Suppressor macrophage treated with lipopolysaccharide for 4 hours (primary cell): Measurements from ENCODE around the gene DCC.
A peak's percentile ranks its signal among the peaks of the same experiment; 100 is the strongest.

Experiments used
- DNase-seq: peaks from one replicate; pipeline ENCODE4 v3.0.0-alpha.2; 2020

DCC gene

DNA sequence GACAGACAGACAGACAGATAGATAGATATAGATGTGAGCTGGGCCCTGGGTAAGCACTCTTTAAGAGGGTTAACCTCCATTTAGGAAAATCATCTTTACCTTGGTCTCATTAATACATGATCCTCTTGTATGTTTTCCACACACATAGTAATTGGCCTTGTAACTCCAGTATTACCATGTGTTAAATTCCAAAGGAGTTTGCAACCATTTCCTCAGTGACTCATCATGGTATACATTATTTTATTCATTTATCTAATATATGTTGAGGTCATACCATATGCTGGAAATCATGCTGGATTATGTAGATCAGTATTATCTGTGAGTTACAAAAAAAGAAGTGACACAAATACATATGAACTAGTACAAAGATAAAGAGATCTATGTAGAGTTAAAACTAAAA, 504.3 kb downstream of the DCC start:
- no peak for DNase-seq

GRCh38 chr18:52845036-52845435, 505.0 kb downstream of the DCC start:
- DNase-seq, result no peak

DNA sequence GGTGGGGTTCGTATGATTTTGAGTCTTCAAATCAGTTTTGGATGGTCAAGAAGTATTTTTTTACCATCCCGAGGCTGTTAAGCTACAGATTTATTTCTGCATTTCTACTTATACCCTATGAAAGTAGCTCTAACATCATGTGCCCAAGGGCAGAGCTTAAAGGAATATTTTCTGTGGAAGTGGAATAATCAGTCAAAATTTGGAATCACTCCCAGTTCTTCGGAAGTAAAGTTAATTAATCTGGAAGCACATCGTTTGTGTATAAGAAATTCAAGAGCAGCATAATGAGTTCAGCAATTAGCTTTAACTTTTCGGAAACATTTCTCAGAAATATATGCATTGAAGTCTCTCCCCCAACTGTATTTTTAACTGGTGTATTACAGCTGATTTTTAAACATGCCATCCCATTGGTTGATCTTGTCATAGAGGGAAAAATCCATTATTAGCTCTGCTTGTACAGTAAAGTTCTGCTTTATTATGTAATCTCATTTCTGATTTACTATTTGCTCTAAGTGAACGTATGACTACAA, 510.1 kb downstream of the DCC start:
- no peak for DNase-seq

- DNase-seq, result no peak
These were observed 521.6 kb downstream of the DCC start for GRCh38 chr18:52861558-52861957.

DNA sequence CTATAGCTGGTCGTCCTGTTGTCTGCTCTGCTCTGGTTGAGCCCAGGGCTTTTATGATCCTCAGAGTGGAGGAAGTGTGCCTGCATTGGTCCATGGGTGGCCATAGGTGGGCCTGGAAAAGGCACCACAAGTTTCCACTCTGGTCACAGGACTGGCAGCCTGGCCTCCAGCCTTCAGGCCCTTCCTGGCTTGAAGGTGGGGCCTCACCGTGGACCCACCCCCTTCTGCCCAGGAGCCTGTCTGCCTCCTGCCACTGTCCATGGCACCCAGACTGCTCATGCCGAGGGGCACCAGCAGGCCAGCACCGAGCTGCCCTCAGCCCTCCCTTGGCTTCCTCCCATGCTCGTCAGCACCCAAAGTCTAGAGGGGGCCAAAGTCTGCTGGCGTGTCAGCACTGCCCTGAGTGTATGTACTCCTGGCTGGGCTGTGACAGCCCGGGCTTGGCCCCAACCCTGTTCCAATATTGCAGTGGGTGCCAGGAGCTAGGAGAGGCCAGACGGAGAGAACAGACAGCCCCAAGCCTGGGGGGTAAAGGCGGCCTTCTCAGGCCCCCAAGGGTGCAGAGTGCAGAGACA, 529.4 kb downstream of the DCC start:
- DNase-seq, result no peak

DNA sequence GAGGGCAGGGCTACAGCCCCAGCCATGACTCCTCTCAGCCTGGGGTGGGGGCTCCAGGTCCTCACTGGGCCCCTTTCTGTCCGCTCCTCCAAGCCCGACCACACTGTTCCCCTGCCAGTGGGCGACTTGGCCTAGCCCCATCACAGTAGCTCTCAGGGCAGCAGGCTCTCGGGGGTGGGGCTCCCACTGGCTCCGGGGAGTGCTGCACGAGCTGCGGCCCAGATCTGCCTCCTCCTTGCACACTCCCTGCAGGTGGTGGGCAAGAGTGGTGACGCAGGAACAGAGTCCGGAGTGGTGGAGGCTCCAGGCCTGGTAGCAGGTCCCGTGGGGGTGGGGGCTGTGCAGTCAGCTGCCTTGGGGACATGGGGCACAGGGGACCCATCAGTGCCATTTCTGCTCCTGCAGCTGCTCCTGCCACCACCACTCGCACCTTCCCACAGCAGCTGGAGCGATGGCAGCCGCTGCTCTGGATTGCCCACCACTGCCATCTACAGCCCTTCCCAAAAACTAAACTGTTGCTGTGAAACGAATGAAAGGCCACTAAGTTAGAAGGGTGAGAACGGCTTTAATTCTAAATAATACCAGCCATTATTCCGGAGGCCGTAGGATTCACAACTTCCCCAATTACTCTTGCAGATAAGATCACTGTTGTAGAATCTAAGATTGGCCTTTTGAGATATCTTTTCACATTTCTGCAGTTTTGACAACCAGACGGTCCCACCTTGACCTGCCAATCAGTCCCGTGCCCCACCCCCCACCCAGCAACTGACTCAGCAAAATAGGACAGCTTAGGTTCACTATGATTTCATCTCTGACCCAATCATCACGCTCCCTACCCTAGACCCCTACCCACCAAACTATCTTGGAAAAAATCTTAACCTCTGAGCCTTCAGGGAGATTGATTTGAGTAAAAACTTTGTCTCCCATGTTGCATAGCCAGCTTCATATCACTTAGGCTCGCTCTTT, 530.2 kb downstream of the DCC start:
- DNase-seq, result no peak

DNA sequence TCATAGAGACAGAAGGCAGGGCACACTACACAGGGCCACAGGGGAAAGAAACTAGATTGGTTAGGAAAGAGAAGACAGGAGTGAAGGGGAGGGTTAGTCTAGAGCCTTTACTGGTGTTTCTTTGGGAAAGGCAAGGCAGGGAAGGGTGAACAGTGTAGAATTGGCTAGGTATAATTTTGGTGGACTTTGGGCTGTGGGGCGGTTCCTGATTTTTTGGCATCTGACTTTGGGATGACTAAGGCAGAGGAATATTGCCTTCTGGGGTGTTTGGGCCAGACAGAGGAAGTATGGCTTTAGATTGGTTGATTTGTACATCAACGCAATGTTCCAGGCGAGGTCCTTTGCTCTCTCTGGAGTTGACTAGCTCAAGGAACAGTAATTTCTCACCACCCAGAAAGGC, 534.8 kb downstream of the DCC start:
- no peak for DNase-seq

GRCh38 chr18:52875725-52876124, 535.7 kb downstream of the DCC start:
- no peak for DNase-seq

DNA sequence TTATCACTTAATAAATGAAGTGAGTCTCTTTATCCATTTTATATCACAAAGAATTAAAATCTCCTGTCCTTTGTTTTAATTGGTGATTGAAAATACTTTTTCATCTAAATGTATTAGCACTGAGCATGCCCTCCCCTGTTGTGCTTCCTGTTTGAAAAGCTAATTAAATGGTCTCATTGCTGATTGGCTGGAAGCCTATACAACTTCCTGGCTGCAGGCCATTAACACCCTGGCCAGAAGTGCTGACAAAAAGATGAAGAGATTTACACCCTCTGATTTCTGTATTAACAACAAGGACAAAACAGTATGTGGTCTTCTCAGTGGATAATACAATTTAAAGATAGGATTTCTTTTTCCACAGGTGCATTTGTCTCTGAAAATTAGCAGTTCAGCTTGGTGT, 548.0 kb downstream of the DCC start:
- no peak for DNase-seq

- no peak for DNase-seq
These were observed 554.8 kb downstream of the DCC start for GRCh38 chr18:52894801-52895200.

GRCh38 chr18:52897611-52898484, 557.9 kb downstream of the DCC start:
- no peak for DNase-seq

- DNase-seq, result no peak
These were observed 558.6 kb downstream of the DCC start for GRCh38 chr18:52898485-52899058.

- no peak for DNase-seq
These were observed 562.2 kb downstream of the DCC start for GRCh38 chr18:52902188-52902587.

DNA sequence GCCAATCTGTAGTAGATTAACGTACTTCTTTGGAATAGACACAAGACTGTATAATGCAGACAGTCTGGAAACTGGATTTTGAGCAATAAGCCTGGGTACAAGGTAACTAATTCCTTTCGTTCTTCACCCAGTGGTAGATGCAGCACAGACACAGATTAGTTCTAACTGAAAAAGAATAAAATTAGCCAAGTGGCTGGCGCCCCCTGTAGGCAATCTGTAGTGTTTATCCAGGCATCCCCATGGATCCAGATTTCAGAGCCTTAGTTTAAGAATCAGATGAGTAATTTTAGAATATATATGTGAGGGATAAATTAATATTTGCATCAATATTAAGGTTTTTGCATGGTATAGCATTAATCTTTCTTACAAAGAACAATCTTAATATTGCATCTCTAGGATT, 563.9 kb downstream of the DCC start:
- DNase-seq, result peak; percentile 23

DNA sequence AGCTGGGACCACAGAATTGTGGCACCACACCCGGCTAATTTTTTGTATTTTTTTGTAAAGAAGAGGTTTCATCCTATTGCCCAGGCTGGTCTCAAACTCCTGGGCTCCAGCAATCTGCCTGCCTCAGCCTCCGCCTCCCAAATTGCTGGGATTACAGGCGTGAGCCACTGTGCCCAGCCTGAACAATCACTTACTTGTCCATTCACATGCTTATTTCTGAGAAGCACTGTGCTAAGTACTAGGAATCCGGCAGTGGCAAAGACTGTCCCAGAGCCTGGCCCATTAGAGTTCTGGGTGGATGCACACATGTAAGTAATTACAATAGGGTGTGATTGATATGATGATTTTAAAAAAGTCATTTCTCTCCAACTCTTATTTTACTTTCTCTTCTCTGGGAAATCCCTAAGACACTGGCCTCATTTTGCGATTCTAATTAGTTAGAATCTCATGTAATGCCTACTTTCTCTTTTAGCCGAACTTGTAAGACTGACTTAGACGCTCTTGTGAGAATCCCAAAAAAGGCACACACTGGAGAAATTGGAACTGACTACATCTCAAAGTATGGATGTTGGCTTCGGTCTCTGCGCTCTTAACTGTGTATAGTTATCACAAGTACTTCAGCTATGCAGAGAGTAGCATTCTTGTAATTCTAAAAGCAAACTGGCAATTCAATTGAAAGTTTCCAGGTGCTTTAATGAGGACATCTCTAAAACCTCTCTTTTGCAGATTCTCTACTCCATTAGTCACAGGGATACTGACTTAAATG, 567.7 kb downstream of the DCC start:
- DNase-seq, result no peak

- no peak for DNase-seq
These were observed 574.2 kb downstream of the DCC start for GRCh38 chr18:52914148-52914547.

DNA sequence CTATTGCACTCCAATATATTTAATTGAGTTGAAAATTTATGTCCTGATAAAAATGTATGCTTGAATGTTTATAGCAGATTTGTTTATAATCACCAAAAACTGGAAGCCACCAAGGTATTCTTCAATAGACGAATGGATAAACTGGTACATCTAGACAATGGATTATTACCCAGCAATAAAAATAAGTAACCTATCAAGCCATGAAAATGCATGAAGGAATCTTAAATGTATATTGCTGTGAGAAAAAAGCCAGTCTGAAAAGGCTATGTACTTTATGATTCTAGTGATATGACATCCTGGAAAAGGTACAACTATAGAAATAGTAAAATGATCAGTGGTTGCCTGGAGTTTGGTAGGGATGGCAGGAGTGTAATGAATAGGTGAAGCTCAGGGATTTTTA, 580.7 kb downstream of the DCC start:
- no peak for DNase-seq

DNA sequence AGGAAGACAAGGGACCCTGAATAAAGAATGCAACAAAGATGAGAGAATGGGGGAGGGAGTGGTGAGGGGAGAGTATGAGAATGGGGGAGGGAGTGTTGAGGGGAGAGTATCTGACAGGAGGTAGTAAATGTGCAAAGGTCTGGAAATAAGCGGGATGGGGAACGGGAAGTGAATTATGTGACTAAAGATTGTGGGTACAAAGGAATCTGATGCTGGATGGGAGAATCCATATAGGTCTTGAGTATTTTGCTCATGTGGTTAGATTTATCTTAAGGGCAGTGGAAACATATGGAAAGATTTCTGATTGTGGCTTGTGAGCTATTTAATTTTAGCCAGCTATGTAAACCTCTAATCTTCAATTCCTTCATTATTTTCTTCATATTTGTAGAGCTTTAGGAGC, 593.4 kb downstream of the DCC start:
- no peak for DNase-seq

- DNase-seq, result no peak
These were observed 596.9 kb downstream of the DCC start for GRCh38 chr18:52936931-52937330.

- DNase-seq, result no peak
These were observed 597.8 kb downstream of the DCC start for GRCh38 chr18:52937840-52938239.

DNA sequence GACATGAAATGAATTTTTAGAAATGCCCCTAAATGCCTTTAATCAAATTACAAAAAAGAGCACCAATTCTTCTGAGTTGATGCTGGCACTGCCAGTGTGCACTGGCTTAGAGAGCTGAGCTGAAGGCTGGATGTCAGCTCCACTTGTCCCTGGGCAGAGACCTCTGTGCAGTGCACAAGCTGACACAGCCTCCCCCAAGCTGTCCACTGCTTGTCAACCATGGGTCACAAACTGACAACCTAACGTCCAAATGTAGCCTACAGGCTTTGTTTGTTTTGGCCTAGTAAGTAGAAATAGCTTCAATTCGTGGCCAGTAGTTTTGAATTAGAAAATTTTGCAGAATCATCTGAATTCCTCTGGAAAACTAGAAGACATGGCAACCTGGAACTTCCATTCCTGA, 605.6 kb downstream of the DCC start:
- no peak for DNase-seq

- no peak for DNase-seq
These were observed 609.0 kb downstream of the DCC start for GRCh38 chr18:52948868-52949444.
